Panc1 (cell line): ENCODE results near the gene LLGL2.

Experiments
- POLR2AphosphoS5 ChIP-seq: IDR thresholded peaks from 2 replicates; pipeline ENCODE4 v1.6.1; 2012; ENCODE audit warnings: mild to moderate bottlenecking, low read depth, low read length, moderate library complexity
- TCF7L2 ChIP-seq: IDR thresholded peaks from 2 replicates; pipeline ENCODE4 v1.6.1; 2011; ENCODE audit warnings: mild to moderate bottlenecking, low read depth, low read length, inconsistent platforms
- TF ChIP-seq, protein P1 (sequence below): fragments of 450-650 bp; IDR thresholded peaks from 2 replicates; pipeline ENCODE4 v1.5.1; 2017; ENCODE audit warnings: mild to moderate bottlenecking

DNA sequence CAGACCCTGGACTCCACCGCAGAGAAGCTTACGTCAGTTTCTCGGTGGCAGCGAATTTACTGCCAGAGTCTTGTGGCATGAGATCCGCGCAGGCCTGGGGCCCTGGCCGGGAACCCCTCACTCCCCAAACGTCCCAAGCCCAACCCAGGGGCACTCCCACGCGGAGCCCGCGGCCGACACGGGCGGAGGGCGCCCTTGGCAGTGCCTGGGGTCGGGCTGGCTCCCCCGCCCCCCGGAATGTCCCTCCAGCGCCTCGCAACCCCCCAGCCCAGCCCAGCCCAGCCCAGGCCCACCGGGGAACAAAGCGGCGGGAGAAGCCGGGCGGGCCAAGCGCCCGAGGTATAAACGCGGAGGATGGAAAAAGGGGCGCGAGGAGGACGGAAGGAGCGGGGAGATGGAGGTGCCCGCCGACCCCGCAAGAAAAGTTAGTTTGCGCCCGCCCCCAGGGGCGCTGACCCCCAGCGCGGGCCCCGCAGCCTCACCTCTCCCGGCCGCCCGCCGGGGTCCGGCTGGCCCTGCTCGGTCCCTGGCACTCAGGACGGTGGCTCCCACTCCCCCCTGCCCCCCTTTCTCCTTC, 10.5 kb upstream of the LLGL2 start:
- TF ChIP-seq, protein P1, sequence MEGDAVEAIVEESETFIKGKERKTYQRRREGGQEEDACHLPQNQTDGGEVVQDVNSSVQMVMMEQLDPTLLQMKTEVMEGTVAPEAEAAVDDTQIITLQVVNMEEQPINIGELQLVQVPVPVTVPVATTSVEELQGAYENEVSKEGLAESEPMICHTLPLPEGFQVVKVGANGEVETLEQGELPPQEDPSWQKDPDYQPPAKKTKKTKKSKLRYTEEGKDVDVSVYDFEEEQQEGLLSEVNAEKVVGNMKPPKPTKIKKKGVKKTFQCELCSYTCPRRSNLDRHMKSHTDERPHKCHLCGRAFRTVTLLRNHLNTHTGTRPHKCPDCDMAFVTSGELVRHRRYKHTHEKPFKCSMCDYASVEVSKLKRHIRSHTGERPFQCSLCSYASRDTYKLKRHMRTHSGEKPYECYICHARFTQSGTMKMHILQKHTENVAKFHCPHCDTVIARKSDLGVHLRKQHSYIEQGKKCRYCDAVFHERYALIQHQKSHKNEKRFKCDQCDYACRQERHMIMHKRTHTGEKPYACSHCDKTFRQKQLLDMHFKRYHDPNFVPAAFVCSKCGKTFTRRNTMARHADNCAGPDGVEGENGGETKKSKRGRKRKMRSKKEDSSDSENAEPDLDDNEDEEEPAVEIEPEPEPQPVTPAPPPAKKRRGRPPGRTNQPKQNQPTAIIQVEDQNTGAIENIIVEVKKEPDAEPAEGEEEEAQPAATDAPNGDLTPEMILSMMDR: no peak
- TF ChIP-seq POLR2AphosphoS5: no peak
- TF ChIP-seq TCF7L2: no peak
